ENCODE data around the gene CCDC88C.

The CCDC88C gene

GRCh38 chr14:91377700-91378652 lies 39.6 kb downstream of the CCDC88C start:
- peak; percentile 50 for DNase-seq

- no peak for DNase-seq
Observed at GRCh38 chr14:91376547-91377477, 40.8 kb downstream of the CCDC88C start.

- DNase-seq = no peak
Observed at GRCh38 chr14:91375720-91376452, 41.7 kb downstream of the CCDC88C start.

GRCh38 chr14:91374879-91375702 lies 42.5 kb downstream of the CCDC88C start:
- DNase-seq = no peak

GRCh38 chr14:91374287-91374878 lies 43.2 kb downstream of the CCDC88C start:
- DNase-seq = no peak

GRCh38 chr14:91373591-91374254 lies 43.9 kb downstream of the CCDC88C start:
- peak; percentile 56 for DNase-seq

GRCh38 chr14:91372671-91373495 lies 44.7 kb downstream of the CCDC88C start:
- DNase-seq = no peak

GRCh38 chr14:91371990-91372375 lies 45.6 kb downstream of the CCDC88C start:
- no peak for DNase-seq

GRCh38 chr14:91371011-91371989 lies 46.3 kb downstream of the CCDC88C start:
- DNase-seq = no peak

- peak; percentile 43 for DNase-seq
Observed at GRCh38 chr14:91369628-91370445, 47.8 kb downstream of the CCDC88C start.

- DNase-seq = no peak
Observed at GRCh38 chr14:91368776-91369416, 48.7 kb downstream of the CCDC88C start.

- DNase-seq = no peak
Observed at GRCh38 chr14:91367173-91368171, 50.1 kb downstream of the CCDC88C start.

GRCh38 chr14:91366749-91367148 lies 50.9 kb downstream of the CCDC88C start:
- no peak for DNase-seq

- DNase-seq = no peak
Observed at GRCh38 chr14:91365552-91365951, 52.1 kb downstream of the CCDC88C start.

- no peak for DNase-seq
Observed at GRCh38 chr14:91364524-91365270, 52.9 kb downstream of the CCDC88C start.

Data from activated naive CD4-positive, alpha-beta T cell treated with anti-CD3 and anti-CD28 coated beads, Interleukin-2, amount 50 U/mL, for 16 hours (primary cell).